ENCODE measurements around the gene STMND1. TPM values are rescaled to one million over a fixed set of nuclear protein-coding genes. Genes with fewer than 3 reads are reported as not detected.

The STMND1 gene
- total RNA-seq, 1 experiment from 2014 or later: not detected

DNA sequence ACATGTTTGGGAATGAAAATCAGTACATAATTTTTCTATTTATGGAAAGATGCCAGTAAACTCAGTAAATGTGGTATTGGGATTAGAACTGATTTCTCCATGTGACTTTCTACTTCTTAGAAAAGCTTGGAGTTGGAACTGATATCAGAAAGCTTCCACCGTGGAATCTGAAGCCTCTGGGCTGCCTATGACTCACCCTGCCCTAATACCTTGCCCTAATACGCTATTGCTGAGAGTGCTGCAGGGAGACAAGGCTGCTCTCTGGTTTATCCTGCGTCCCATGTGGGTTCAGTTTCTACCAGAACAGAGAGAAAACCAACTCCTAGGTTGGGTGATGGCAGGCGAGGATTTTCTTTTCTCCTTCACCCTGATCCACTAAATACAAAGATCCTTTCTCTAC lies 3.3 kb upstream of the STMND1 start:
- no peak for DNase-seq (ENCODE audit: low spot score)

DNA sequence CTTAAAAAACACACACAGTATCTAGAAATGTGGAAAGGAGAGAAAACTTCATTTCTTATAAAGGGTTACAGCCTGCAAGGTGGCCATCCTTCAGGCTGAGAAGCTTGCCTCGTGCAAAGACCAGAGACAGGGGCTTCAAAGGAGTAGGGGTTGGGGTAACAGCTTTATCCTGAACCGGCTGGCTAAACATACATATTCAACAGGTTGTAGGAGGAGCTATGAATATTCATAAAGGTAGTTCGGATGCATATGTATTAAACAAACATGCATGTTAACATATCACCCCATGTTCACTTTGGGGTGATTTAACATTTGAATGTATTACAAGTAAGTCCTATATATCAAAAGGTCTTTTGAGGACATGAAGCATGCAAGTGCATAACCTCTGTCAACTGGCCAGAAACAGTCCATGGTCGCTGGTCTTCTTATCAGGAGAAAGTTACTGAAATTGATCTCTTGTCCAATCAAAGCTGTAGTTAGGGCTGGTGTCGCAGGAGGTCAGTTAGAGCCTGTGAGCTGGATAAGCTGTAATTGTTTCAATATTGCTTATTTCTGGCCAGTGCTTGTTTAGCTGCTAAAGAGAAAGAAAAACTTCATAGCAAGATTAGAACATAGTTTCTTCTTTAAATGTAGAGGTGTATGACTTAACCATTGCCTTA lies 2.3 kb upstream of the STMND1 start:
- DNase-seq (ENCODE audit: low spot score): no peak

DNA sequence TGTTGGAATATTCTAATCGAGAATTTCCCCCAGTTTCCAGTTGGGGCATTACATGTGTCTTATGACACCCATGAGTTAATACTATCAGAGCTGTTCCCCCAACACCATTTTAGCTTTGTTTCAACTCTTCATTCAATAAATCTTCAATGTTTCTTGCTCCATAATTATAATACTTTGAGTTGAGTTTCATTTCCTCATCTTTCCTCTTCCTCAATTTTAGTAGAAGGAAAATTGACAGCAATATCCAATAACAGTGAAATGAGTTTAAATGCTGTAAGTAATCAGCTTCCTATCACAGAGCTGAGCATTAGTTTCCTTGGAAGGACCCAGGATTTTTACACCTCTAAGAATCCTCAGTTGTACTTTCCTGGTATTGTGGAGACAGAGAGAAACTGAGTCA lies 1.0 kb upstream of the STMND1 start:
- DNase-seq (ENCODE audit: low spot score): no peak

DNA sequence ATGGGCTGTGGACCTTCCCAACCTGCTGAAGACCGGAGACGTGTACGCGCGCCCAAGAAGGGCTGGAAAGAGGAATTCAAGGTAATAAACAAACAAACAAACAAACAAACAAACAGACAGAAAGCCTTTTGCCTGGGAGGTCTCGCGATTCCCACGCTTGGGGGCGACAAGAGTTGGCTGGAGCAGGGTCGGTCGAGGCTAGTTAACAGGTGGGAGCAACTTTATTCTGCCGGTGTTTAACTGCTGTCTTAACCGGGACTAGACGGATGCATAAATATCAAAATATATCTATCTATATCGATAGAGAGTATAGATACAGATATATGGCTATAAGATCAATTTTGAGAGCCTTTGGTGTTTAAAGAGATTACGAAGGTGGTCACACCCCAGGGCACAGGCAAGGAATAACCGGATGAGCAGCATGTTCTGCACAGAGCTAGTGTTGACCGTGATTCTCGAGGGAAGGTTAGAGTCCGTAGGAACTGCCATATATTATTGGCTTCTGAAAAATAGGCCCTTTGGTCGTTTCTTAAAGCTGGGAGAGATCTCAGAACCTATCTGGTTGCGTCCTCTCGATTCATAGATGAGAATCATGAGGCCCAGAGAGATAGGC lies 514 bp downstream of the STMND1 start:
- no peak for DNase-seq (ENCODE audit: low spot score)

DNA sequence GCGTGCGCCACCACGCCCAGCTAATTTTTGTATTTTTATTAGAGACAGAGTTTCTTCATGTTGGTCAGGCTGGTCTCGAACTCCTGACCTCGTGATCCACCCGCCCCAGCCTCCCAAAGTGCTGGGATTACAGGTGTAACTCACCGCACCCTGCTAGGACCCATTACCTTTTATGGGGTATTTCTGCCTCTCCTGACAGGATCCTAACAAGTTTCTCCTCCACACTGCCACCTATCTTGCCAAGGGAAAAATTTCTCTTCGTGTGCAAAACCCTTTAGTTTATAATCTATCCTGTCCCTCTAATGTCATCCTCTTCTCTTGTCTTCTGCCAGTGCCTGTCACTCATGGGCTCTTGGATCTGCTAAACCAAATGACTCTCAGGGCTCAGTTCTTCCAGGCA lies 1.9 kb downstream of the STMND1 start:
- peak; percentile 13 for DNase-seq (ENCODE audit: low spot score)

DNA sequence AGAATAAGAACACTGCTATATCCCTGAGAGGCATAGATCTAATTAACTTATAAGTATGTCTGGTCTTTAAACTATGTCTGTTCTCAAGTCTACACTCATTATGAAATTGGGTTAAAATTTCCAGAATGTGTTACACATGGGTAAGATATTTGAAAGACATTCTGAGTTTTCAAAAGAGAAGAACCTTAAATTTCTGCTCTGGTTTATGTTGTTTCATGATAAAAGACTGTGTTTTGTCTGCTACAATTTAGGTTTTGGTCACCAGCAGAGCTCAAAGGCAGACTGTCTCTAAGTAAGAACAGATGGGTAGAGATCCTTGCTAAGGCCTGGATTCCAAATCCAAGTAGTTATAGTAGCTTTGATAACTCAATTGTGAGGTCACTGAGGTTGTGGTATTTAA lies 6.0 kb downstream of the STMND1 start:
- DNase-seq (ENCODE audit: low spot score): no peak

DNA sequence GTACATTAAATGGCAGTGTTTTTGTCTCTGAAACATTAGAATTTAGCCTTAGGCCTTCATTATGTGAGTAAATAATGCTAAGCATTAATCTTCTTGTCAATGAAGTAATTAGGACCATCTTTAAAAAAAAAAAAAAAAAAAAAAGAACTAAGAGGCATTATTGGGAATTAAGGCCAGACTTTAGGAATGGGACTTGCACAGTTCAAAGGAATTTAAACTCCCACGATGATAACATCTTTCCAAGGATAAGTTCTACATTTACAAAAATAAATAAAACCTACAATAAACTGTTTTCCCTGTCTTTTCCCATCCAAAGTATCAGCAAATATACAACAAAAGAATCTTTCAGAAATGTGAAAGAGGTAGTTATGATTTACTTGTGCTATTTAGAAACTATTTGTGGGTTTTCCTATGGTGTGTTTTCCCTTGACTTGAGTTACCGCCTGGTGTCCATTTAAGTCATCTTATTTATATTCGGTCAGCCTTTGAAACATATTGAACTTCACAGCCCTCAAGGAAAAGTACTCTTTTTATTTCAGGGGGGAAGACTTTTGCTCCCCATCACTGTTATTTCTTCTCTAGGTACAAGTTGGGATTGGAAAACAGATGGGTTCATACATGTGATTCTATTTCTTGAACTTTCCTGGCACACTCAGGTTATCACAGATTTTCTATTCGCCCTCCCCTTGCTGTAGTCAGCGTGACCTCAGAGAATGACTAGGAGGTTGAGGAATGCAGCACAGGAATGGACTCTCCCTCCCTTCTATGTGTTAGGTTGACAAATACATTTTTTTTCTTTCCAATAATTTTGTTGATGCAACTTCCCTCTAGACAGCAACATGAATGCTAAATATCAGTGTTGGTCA lies 13.6 kb downstream of the STMND1 start:
- DNase-seq (ENCODE audit: low spot score): peak; percentile 70

DNA sequence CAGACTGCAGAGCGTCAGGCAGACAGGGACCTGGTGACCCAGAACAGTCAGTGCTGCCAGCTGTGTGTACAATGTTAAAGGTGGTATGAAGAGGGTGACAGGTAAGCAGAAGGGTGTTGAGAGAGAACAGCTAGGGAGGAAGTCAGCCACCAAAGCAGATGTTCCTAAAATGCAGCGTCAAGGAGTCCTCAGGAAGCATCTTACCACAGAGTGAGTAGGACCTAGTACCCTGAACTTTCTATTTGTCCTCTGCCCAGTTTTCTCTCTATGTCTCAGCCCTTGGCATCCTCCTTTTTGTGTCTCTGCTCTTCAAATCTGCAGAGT lies 14.2 kb downstream of the STMND1 start:
- no peak for DNase-seq (ENCODE audit: low spot score)

DNA sequence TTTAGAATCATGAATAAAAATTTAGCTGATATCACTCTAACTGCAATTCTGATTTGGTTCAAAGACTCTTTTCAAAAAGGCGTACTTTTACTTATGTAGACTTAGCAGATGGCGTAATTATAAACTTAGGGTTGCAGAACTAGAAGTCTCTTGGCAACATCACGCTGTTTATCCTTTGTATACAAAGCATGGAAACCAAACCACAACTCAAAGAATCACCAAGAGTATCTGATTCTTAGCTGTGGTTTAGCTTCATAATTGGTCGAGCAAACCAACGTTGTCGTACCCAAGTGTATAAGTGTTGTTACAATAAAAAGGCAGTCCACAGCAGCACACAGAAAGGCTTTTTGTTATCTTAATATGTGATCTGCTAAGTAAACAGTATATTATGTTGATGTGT lies 18.2 kb downstream of the STMND1 start:
- DNase-seq (ENCODE audit: low spot score): peak; percentile 96

DNA sequence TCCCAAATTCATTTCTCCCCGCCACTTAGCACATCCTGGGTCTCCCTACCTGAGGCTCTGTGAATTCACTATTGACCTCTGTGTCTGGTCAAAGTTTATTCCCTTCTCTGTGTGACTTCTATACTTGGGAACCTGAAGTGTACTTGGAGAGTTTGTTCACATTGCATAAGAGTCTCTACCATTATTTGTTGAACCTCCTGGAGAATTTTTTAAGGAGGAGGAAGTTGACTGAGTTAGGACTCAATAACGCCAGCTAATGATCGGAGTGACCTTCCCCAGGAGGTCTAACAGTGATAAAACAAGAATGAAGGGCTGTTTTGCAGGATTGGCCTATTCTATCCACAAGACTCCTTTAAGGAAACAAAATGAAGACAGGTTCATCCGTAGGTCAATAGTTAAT lies 23.6 kb downstream of the STMND1 start:
- DNase-seq (ENCODE audit: low spot score): no peak

DNA sequence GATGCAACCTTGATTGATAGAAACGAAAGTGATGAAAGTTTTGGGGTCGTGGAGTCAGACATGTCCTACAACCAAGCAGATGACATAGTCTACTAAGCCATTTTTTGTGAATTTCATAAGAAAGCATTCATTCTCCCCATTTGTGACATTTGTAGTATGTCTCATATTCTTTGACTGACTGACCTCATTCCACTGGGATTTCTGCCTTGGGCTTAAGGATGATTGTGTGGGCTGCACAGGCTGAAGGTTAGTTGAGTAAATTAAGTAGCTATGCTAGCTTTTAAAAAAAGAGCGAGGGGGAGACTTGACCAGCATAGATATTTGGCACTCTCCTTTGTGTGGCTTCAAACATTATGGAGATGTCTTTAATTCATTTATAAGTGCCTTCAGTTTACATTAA lies 28.9 kb downstream of the STMND1 start:
- DNase-seq (ENCODE audit: low spot score): no peak

DNA sequence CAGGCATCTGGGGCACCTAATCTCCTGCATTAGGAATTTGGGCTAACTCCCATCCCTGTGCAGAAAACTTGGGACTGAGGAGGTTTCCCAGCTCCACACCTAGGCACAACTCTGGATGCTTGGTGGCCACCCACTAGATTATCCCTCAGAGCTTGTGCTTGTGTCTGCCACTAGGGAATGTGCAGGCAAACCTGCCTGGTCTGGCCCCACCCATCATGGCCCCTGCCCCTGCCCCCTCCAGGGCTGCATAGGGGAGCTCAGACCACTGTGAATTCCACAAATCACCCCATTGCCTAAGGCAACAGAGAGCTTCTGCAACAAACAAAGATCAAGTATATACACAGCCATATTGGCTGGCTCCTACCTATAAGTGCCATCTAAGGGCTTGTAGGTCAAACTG lies 31.1 kb downstream of the STMND1 start:
- DNase-seq (ENCODE audit: low spot score): no peak

DNA sequence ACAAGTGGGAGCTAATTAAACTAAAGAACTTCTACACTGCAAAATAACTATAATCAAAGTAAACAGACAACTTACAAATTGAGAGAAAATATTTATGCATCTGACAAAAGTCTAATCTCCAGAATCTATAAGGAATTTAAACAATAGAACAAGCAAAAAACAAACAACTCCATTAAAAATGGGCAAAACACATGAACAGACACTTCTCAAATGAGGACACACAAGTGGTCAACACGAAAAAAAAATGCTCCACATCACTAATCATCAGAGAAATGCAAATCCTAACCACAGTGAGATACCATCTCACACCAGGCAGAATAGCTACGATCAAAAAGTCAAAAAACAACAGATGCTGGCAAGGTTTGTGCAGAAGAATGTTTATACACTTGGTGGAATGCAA lies 36.2 kb downstream of the STMND1 start:
- no peak for DNase-seq (ENCODE audit: low spot score)

DNA sequence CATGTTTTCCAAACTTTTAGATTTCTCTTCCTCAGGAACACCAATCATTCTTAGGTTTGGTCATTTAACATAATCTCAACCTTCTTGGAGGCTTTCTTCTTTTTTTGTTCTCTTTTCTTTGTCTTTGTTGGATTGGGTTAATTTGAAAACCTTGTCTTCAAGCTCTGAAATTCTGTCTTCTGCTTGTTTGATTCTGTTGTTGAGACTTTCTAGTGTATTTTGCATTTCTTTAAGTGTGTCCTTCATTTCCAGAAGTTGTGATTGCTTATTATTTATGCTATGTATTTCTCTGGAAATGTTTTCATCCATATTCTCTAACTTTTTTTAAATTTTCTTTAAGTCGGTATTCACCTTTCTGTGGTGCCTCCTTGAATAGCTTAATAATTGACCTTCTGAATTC lies 42.2 kb downstream of the STMND1 start:
- no peak for DNase-seq (ENCODE audit: low spot score)

DNA sequence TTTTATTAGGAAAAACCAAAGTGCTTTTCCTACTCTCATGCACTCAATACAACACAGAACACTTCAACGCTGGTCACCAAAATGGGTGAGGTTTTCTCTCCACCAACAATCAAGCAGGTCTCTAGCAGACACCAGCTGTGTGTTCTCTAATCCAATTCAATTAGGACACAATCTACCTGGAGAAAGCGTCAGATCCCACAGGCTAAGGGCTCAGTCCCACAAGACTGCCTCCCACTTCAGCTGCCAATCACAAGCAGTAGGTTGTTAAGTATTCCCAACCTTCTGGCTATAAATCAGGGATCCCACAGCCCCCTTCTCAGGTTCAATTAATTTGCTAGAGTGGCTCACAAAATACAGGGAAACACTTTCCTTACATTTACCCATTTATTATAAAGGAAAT lies 47.7 kb downstream of the STMND1 start:
- DNase-seq (ENCODE audit: low spot score): no peak

DNA sequence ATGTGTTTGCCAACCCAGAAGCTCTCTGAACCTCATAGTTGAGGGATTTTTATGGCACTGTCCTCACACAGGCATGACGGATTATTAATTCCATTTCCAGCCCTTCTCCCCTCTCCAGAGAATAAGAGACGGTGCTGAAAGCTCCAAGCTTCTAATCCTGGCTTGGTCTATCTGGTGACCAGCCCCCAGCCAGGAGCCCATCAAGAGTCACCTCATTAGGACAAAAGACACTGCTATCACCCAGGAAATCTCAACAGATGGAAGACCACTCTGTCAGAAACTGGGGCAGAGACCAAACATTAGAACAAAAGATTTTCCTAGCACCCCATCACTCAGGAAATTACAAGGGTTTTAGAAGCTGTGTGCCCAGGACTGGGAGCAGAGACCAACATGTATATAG lies 48.2 kb downstream of the STMND1 start:
- DNase-seq (ENCODE audit: low spot score): no peak

DNA sequence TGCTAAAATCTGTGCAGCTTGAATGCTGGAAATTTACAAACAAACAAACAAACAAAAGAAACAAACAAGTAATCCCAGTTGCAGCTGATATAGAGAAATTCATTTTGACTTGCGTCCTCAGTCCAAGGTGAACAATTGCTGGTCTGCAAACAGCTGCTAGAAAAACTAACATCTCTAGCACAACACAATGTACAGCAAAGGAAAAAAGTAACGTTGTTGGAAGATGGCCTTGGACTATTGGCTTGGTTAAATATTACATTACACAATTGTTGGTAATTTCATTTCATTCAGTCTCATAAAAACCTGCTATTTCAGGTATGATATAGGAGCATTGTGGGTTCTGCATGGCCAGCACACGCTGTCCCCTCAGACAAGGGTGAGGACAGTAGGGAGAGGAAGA lies 50.0 kb downstream of the STMND1 start:
- no peak for DNase-seq (ENCODE audit: low spot score)

DNA sequence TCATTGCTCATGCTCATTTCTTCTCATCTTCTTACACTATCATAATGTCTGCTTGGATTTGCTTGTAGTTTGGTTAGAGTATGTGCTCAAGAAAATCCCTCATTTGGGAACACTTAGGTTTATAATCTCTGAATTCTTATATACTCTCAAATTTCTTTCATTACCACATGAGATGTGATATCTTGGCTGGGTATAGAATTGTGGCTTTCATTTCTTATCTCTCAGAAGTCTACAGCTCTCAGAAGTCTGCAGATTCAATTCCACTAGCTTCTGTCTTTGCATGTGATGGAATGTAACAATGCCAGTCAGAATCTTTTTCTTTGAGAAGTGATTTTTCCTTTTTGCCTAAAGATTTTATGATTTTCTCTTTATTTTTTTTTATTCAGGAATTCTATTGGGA lies 50.9 kb downstream of the STMND1 start:
- no peak for DNase-seq (ENCODE audit: low spot score)

DNA sequence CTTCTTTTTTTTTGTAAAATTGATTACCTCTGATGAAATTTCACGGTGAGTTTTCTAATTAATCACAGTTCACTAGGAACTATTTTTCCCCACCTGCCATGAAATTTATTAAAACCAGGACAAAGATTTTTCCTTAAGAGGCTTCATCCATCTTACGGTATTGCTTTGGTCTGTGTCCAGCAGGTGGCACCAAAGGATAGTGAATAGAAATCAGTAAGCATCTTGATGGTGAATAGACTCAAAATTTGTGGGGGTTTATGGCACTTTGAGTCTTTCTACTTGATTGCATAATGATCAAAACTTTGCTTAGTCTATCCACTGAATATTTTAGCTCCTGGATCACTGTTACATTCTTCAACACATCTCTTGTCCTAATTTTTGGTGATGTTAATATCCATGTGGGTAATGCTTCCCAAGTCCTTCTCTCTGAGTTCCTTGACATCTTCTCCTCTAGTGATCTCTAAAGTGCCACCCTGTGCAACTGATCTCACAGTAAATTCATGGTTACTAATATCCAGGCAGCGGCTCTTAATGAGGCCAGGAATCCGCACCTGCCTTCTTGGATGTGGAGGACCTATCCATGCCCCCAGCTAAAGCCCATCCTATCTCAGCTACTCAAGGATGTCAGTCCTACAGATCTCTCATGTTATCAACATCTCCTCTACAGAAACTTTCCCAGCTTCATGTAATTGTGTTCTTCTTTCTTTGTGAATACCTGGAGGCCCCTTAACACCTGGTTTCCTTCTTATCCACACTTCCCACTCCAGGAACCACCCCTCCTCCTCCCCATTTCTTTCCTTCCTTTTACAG lies 54.5 kb downstream of the STMND1 start:
- peak; percentile 71 for DNase-seq (ENCODE audit: low spot score)

DNA sequence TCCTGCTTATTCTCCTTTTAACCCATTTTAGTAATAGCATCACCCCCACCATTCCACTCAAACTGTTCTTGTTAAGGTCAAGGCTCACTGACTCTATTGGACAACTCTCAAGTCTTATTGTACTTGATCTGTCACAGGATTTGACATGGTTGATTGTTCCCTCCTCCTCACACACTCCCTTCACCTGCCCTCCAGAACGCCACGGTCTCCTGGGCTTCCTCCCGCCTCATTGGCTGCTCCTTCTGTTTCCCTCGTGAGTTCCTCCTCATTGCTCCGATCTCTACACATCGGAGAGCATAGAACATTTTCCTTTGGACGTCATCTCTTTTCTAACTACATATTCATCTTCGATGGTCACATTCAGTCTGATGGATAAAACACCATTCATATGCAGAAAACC lies 55.1 kb downstream of the STMND1 start:
- DNase-seq (ENCODE audit: low spot score): no peak

DNA sequence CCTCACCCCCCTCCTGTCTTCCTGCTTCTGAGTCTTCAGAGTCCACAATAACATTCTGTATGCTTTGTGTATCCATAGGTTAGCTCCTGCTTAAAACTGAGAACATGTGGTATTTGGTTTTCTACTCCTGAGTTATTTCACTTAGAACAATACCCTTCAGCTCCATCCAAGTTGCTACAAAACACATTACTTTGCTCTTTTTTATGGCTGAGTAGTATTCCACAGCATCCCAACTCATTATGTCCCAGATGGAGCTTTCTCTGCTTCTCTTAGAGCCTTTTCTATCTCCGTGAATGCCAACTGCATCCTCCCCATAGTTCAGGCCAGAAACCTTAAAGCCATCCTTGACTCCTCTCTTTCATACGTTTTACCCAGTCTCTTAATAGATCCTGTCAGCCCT lies 55.8 kb downstream of the STMND1 start:
- DNase-seq (ENCODE audit: low spot score): no peak

DNA sequence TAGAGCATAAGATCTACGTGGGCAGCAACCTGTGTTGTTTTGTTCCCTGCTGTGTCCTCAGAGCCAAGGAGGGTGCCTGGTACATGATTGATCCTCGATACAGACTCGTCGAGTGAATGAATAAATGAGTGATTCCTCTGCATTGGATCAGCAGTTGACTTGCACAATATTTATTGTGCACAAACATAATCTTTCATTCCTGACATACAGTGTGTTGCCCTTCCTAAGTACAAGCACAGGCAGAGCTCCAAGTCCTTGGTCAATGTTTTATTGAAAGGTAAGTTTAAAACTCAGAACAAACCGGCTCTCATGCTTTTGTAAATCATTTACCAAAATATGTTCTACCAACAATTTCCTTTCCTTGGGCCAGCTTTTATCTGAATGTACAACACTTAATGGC lies 57.4 kb downstream of the STMND1 start:
- no peak for DNase-seq (ENCODE audit: low spot score)
